WTC11 (cell line): ENCODE measurements around the gene FRAT2. TPM values are rescaled to one million over a fixed set of nuclear protein-coding genes. Genes with fewer than 3 reads are reported as not detected.
A peak's percentile ranks its signal among the peaks of the same experiment; 100 is the strongest.

Experiments used
- ATAC-seq: fragments of 200-7000 bp; cut with Tn5 transposase; 2 replicates; pipeline ENCODE4 v1.10.0; 2021; ENCODE audit warnings: mild to moderate bottlenecking, moderate library complexity
- CTCF ChIA-PET: fragments of 300-600 bp; sonication (Branson Sonifier 250); formaldehyde crosslinking; loops from one replicate; lab custom pipeline; 2021; ENCODE audit warnings: antibody characterized with exemption; lab: Charles Lee
- POLR2A ChIA-PET: fragments of 350-600 bp; sonication (Branson Sonifier 250); formaldehyde crosslinking; loops from one replicate; lab custom pipeline; 2021; ENCODE audit warnings: antibody characterized with exemption; lab: Charles Lee
- DNase-seq: peaks from one replicate; pipeline ENCODE4 v3.0.0; 2021; ENCODE audit warnings: low spot score
- H3K27ac Mint-ChIP-seq: 2 replicates; pipeline ENCODE4 v1.8.0; 2021; ENCODE audit warnings: mixed read lengths
- H3K27me3 Mint-ChIP-seq: 2 replicates; pipeline ENCODE4 v1.8.0; 2021; ENCODE audit warnings: low read depth, mild to moderate bottlenecking, moderate library complexity, mixed read lengths
- H3K36me3 Mint-ChIP-seq: 2 replicates; pipeline ENCODE4 v1.8.0; 2021; ENCODE audit warnings: mixed read lengths
- H3K4me1 Mint-ChIP-seq: 2 replicates; pipeline ENCODE4 v1.8.0; 2022; ENCODE audit warnings: mixed read lengths
- H3K4me3 Mint-ChIP-seq: 2 replicates; pipeline ENCODE4 v1.8.0; 2021; ENCODE audit warnings: mild to moderate bottlenecking, moderate library complexity, mixed read lengths
- H3K9me3 Mint-ChIP-seq: 2 replicates; pipeline ENCODE4 v1.8.0; 2021; ENCODE audit warnings: mixed read lengths
- FOXJ3 ChIP-seq: sonication (generic); formaldehyde crosslinking; IDR thresholded peaks from 2 replicates; pipeline ENCODE4 v1.9.0; 2021; ENCODE audit warnings: missing genetic modification reagents, mild to moderate bottlenecking, borderline replicate concordance
- FOXK1 ChIP-seq: sonication (generic); formaldehyde crosslinking; IDR thresholded peaks from 2 replicates; pipeline ENCODE4 v1.8.0; 2022; ENCODE audit warnings: mild to moderate bottlenecking, moderate library complexity, missing genetic modification reagents
- IRF2 ChIP-seq: sonication (generic); formaldehyde crosslinking; IDR thresholded peaks from 2 replicates; pipeline ENCODE4 v1.8.0; 2022; ENCODE audit warnings: low read depth, missing genetic modification reagents, borderline replicate concordance
- MYBL2 ChIP-seq: sonication (generic); formaldehyde crosslinking; IDR thresholded peaks from 2 replicates; pipeline ENCODE4 v1.8.1; 2023; ENCODE audit warnings: mild to moderate bottlenecking, moderate library complexity, missing genetic modification reagents
- RELA ChIP-seq: sonication (generic); formaldehyde crosslinking; IDR thresholded peaks from 2 replicates; pipeline ENCODE4 v1.8.1; 2022; ENCODE audit warnings: missing genetic modification reagents, mild to moderate bottlenecking, borderline replicate concordance
- ZNF219 ChIP-seq: sonication (generic); formaldehyde crosslinking; IDR thresholded peaks from 2 replicates; pipeline ENCODE4 v1.8.0; 2023; ENCODE audit warnings: missing genetic modification reagents, mild to moderate bottlenecking, borderline replicate concordance
- ZNF232 ChIP-seq: sonication (generic); formaldehyde crosslinking; IDR thresholded peaks from 2 replicates; pipeline ENCODE4 v1.8.0; 2022; ENCODE audit warnings: mild to moderate bottlenecking, missing genetic modification reagents
- ZNF416 ChIP-seq: fragments of 250-450 bp; sonication (Bioruptor Pico); IDR thresholded peaks from 2 replicates; pipeline ENCODE4 v1.9.0; 2021; ENCODE audit warnings: mild to moderate bottlenecking, inconsistent platforms
- total RNA-seq: library from RNA; stranded (reverse); gene quantifications from 3 replicates; pipeline ENCODE4 v1.2.3, GENCODE V29; 2021
- TF ChIP-seq, protein P1 (sequence below): sonication (generic); formaldehyde crosslinking; IDR thresholded peaks from 2 replicates; pipeline ENCODE4 v1.8.1; 2023; ENCODE audit warnings: mild to moderate bottlenecking, missing genetic modification reagents
- TF ChIP-seq, protein P2 (sequence below): sonication (generic); formaldehyde crosslinking; IDR thresholded peaks from 2 replicates; pipeline ENCODE4 v1.8.0; 2023; ENCODE audit warnings: missing genetic modification reagents
- TF ChIP-seq, protein P3 (sequence below): sonication (generic); formaldehyde crosslinking; IDR thresholded peaks from 2 replicates; pipeline ENCODE4 v1.8.1; 2023; ENCODE audit warnings: mild to moderate bottlenecking, moderate library complexity, missing genetic modification reagents
- TF ChIP-seq, protein P4 (sequence below): fragments of 250-450 bp; sonication (Bioruptor Pico); conservative IDR thresholded peaks from 2 replicates; pipeline ENCODE4 v1.9.0; 2021; ENCODE audit warnings: mild to moderate bottlenecking
- TF ChIP-seq, protein P5 (sequence below): sonication (generic); formaldehyde crosslinking; IDR thresholded peaks from 2 replicates; pipeline ENCODE4 v1.8.0; 2022; ENCODE audit warnings: mild to moderate bottlenecking, missing genetic modification reagents
- TF ChIP-seq, protein P6 (sequence below): fragments of 250-450 bp; sonication (Bioruptor Pico); IDR thresholded peaks from 2 replicates; pipeline ENCODE4 v2.1.2; 2022; ENCODE audit warnings: mild to moderate bottlenecking, moderate library complexity
- TF ChIP-seq, protein P7 (sequence below): fragments of 250-450 bp; sonication (Bioruptor Pico); IDR thresholded peaks from 2 replicates; pipeline ENCODE4 v1.9.0; 2021; ENCODE audit warnings: moderate library complexity, mild to moderate bottlenecking, inconsistent platforms, borderline replicate concordance
- TF ChIP-seq, protein P8 (sequence below): sonication (generic); formaldehyde crosslinking; IDR thresholded peaks from 2 replicates; pipeline ENCODE4 v1.8.0; 2022; ENCODE audit warnings: missing genetic modification reagents
- TF ChIP-seq, protein P9 (sequence below): sonication (generic); formaldehyde crosslinking; IDR thresholded peaks from 2 replicates; pipeline ENCODE4 v1.8.1; 2022; ENCODE audit warnings: mild to moderate bottlenecking, moderate library complexity, missing genetic modification reagents

Gene FRAT2
- total RNA-seq, 1 experiment from 2014 or later = 48.2 TPM

DNA sequence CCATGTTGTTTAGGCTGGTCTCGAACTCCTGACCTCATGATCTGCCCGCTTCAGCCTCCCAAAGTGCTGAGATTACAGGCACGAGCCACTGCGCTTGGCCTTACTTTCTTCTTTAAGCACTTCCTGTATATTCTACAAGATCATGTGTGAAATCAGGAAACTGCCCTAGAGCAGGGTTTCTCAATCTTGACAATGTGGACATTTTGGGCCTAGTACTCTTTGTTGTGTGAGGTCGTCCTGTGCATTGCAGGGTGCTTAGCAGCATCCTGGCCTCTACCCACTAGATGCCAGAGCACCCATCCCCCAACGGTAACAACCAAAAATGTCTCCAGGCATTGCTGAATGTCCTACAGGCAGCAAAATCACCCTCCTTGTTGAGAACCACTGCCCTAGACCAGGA, 41.9 kb upstream of the FRAT2 start:
- CTCF ChIA-PET = no interaction called here
- peak overlapping the region; percentile 74 for H3K27ac Mint-ChIP-seq
- TF ChIP-seq ZNF219 (CRISPR knock-in tag) = no peak
- TF ChIP-seq, protein P1, sequence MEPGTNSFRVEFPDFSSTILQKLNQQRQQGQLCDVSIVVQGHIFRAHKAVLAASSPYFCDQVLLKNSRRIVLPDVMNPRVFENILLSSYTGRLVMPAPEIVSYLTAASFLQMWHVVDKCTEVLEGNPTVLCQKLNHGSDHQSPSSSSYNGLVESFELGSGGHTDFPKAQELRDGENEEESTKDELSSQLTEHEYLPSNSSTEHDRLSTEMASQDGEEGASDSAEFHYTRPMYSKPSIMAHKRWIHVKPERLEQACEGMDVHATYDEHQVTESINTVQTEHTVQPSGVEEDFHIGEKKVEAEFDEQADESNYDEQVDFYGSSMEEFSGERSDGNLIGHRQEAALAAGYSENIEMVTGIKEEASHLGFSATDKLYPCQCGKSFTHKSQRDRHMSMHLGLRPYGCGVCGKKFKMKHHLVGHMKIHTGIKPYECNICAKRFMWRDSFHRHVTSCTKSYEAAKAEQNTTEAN (CRISPR knock-in tag) = no peak
- TF ChIP-seq, protein P2, sequence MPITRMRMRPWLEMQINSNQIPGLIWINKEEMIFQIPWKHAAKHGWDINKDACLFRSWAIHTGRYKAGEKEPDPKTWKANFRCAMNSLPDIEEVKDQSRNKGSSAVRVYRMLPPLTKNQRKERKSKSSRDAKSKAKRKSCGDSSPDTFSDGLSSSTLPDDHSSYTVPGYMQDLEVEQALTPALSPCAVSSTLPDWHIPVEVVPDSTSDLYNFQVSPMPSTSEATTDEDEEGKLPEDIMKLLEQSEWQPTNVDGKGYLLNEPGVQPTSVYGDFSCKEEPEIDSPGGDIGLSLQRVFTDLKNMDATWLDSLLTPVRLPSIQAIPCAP (CRISPR knock-in tag) = no peak
- TF ChIP-seq, protein P3, sequence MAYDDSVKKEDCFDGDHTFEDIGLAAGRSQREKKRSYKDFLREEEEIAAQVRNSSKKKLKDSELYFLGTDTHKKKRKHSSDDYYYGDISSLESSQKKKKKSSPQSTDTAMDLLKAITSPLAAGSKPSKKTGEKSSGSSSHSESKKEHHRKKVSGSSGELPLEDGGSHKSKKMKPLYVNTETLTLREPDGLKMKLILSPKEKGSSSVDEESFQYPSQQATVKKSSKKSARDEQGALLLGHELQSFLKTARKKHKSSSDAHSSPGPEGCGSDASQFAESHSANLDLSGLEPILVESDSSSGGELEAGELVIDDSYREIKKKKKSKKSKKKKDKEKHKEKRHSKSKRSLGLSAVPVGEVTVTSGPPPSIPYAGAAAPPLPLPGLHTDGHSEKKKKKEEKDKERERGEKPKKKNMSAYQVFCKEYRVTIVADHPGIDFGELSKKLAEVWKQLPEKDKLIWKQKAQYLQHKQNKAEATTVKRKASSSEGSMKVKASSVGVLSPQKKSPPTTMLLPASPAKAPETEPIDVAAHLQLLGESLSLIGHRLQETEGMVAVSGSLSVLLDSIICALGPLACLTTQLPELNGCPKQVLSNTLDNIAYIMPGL = no peak
- no peak for TF ChIP-seq ZNF416 (CRISPR knock-in tag)
- no peak for TF ChIP-seq RELA
- TF ChIP-seq, protein P4, sequence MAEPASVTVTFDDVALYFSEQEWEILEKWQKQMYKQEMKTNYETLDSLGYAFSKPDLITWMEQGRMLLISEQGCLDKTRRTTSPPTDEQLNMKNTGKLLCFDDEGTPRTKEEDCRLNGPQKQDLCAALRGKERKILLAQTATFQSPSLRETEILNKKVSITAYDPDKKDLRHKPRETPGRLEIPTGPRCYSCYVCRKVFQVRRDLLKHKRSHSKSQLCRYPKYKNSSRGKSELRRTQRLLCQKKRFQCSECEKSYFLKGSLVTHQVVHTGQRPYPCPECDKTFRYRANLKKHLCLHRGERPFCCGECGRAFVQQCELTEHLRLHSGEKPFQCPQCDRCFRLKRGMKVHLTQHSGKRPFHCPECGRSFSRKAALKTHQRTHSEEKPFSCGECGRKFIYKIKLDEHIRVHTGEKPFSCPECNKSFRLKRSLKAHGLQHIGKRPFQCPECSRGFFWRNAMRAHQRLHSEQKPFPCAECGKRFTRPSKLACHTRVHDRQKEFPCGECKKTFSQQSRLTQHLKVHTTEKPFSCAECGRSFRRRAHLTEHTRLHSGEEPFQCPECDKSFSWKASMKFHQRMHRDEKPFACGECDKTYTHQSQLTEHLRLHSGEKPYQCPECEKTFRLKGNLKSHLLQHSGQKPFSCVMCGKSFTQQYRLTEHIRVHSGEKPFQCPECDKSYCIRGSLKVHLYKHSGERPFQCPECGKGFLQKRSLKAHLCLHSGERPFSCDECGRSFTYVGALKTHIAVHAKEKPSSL = no peak
- TF ChIP-seq FOXK1 (CRISPR knock-in tag) = no peak
- TF ChIP-seq, protein P5, sequence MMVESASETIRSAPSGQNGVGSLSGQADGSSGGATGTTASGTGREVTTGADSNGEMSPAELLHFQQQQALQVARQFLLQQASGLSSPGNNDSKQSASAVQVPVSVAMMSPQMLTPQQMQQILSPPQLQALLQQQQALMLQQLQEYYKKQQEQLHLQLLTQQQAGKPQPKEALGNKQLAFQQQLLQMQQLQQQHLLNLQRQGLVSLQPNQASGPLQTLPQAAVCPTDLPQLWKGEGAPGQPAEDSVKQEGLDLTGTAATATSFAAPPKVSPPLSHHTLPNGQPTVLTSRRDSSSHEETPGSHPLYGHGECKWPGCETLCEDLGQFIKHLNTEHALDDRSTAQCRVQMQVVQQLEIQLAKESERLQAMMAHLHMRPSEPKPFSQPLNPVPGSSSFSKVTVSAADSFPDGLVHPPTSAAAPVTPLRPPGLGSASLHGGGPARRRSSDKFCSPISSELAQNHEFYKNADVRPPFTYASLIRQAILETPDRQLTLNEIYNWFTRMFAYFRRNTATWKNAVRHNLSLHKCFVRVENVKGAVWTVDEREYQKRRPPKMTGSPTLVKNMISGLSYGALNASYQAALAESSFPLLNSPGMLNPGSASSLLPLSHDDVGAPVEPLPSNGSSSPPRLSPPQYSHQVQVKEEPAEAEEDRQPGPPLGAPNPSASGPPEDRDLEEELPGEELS (CRISPR knock-in tag) = no peak
- TF ChIP-seq, protein P6, sequence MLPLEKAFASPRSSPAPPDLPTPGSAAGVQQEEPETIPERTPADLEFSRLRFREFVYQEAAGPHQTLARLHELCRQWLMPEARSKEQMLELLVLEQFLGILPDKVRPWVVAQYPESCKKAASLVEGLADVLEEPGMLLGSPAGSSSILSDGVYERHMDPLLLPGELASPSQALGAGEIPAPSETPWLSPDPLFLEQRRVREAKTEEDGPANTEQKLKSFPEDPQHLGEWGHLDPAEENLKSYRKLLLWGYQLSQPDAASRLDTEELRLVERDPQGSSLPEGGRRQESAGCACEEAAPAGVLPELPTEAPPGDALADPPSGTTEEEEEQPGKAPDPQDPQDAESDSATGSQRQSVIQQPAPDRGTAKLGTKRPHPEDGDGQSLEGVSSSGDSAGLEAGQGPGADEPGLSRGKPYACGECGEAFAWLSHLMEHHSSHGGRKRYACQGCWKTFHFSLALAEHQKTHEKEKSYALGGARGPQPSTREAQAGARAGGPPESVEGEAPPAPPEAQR (CRISPR knock-in tag) = no peak
- TF ChIP-seq ZNF232 (CRISPR knock-in tag) = no peak
- TF ChIP-seq, all 79 proteins: peak for 0
- DNase-seq (no peak), ATAC-seq (no peak)
- POLR2A ChIA-PET = no interaction called here
- Mint-ChIP-seq H3K27me3 (no peaks in the 10 kb centered on the region), H3K4me1 (no peaks in the 10 kb centered on the region), H3K9me3 (no peaks in the 10 kb centered on the region), H3K4me3 (no peak overlapping the region), H3K36me3 (peaks cover 52% of the 10 kb centered on the region)

DNA sequence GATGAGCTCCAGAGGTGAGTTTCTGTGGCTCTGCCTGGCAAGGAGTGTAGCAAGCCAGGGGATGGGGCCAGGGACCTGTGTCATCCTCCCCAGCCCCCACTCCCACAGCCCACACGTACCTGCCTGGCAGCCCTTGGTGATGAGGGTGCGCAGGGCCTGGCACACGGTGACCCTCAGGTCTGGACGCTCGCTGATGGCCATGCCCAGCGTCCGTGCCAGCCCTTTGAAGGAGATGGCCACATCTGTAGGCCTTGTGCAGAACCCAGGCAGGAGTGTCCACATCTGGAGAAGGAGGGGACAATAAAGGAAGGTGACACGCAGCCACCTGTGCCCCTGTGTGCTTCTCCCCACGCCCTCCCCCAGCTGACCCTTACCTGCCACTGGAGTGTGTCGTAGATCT, 38.9 kb upstream of the FRAT2 start:
- Mint-ChIP-seq H3K27me3 (no peaks in the 10 kb centered on the region), H3K9me3 (no peaks in the 10 kb centered on the region), H3K4me1 (no peaks in the 10 kb centered on the region), H3K27ac (no peak overlapping the region), H3K36me3 (peaks cover 54% of the 10 kb centered on the region), H3K4me3 (no peak overlapping the region)
- no peak for TF ChIP-seq MYBL2 (CRISPR knock-in tag)
- TF ChIP-seq IRF2 (CRISPR knock-in tag) = no peak
- TF ChIP-seq, protein P7, sequence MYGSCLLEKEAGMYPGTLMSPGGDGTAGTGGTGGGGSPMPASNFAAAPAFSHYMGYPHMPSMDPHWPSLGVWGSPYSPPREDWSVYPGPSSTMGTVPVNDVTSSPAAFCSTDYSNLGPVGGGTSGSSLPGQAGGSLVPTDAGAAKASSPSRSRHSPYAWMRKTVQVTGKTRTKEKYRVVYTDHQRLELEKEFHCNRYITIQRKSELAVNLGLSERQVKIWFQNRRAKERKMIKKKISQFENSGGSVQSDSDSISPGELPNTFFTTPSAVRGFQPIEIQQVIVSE (CRISPR knock-in tag) = no peak
- TF ChIP-seq, protein P8, sequence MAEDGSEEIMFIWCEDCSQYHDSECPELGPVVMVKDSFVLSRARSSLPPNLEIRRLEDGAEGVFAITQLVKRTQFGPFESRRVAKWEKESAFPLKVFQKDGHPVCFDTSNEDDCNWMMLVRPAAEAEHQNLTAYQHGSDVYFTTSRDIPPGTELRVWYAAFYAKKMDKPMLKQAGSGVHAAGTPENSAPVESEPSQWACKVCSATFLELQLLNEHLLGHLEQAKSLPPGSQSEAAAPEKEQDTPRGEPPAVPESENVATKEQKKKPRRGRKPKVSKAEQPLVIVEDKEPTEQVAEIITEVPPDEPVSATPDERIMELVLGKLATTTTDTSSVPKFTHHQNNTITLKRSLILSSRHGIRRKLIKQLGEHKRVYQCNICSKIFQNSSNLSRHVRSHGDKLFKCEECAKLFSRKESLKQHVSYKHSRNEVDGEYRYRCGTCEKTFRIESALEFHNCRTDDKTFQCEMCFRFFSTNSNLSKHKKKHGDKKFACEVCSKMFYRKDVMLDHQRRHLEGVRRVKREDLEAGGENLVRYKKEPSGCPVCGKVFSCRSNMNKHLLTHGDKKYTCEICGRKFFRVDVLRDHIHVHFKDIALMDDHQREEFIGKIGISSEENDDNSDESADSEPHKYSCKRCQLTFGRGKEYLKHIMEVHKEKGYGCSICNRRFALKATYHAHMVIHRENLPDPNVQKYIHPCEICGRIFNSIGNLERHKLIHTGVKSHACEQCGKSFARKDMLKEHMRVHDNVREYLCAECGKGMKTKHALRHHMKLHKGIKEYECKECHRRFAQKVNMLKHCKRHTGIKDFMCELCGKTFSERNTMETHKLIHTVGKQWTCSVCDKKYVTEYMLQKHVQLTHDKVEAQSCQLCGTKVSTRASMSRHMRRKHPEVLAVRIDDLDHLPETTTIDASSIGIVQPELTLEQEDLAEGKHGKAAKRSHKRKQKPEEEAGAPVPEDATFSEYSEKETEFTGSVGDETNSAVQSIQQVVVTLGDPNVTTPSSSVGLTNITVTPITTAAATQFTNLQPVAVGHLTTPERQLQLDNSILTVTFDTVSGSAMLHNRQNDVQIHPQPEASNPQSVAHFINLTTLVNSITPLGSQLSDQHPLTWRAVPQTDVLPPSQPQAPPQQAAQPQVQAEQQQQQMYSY = no peak
- TF ChIP-seq, protein P9, sequence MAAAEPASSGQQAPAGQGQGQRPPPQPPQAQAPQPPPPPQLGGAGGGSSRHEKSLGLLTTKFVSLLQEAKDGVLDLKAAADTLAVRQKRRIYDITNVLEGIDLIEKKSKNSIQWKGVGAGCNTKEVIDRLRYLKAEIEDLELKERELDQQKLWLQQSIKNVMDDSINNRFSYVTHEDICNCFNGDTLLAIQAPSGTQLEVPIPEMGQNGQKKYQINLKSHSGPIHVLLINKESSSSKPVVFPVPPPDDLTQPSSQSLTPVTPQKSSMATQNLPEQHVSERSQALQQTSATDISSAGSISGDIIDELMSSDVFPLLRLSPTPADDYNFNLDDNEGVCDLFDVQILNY = no peak
- no peak for TF ChIP-seq FOXJ3
- ChIA-PET POLR2A (no interaction called here), CTCF (no interaction called here)
- no peak for ATAC-seq
- no peak for DNase-seq
